SW480 (cell line): Measurements from ENCODE around the gene IRF7.

Source experiments
- DNase-seq: peaks from one replicate; pipeline ENCODE4 v3.0.0-alpha.2; 2016; ENCODE audit warnings: low spot score

IRF7 gene

GRCh38 chr11:620935-621814 lies 5.4 kb upstream of the IRF7 start:
- no peak for DNase-seq

- DNase-seq: no peak
These were observed 4.5 kb upstream of the IRF7 start for GRCh38 chr11:620201-620600.

GRCh38 chr11:619628-620050 lies 3.9 kb upstream of the IRF7 start:
- no peak for DNase-seq

- no peak for DNase-seq
These were observed 3.3 kb upstream of the IRF7 start for GRCh38 chr11:618856-619627.

GRCh38 chr11:617912-618682 lies 2.3 kb upstream of the IRF7 start:
- no peak for DNase-seq

GRCh38 chr11:617199-617911 lies 1.6 kb upstream of the IRF7 start:
- no peak for DNase-seq

GRCh38 chr11:616320-617198 lies 809 bp upstream of the IRF7 start:
- no peak for DNase-seq

GRCh38 chr11:614623-615503 lies 887 bp downstream of the IRF7 start:
- peak; percentile 27 for DNase-seq

DNA sequence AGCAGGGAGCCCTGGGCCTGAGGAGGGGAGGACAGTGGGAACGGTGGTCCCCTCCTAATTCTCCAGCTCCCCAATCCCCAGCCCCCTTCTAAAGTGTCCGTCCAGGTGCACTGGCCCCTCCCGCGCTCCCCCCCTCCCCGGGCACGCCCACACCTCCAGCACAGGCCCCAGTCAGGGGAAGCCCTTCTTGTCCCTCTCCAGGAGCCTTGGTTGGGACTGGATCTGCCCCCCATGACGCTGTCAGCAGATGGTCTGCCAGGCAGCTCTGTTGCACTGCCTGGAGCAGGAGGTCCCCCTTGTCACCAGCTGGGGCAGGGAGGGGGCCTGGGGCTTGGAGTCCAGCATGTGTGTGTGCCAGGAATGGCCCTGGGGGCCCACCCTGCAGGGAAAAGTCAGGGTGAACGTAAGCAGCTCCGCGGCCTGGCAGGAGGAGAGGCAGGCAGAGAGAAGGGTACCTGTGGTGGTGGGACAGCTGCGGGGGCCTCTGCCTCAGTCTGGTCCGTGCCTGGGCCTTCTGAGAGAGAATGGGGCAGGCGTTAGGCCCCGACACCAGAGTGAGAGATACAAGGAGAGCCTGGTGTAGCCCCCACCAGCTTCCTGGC lies 1.6 kb downstream of the IRF7 start:
- no peak for DNase-seq

GRCh38 chr11:613369-613968 lies 2.3 kb downstream of the IRF7 start:
- DNase-seq: peak; percentile 69

DNA sequence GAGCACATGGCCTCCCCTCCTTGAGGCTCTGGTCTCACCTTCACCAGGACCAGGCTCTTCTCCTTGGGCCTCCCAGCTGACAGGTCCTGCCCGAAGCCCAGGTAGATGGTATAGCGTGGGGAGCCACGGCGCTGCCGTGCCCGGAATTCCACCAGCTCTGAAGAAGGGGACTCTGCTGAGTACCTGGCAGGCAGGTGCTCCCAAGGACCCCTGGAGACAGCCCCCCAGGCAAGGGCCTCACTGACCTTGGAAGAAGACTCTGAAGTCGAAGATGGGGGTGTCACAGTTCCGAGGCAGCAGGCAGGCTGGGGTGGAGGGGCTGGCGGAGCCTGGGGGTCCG lies 2.8 kb downstream of the IRF7 start:
- no peak for DNase-seq

GRCh38 chr11:612201-612960 lies 3.4 kb downstream of the IRF7 start:
- peak; percentile 47 for DNase-seq

- DNase-seq: no peak
These were observed 4.5 kb downstream of the IRF7 start for GRCh38 chr11:611001-611996.

- no peak for DNase-seq
These were observed 5.5 kb downstream of the IRF7 start for GRCh38 chr11:610146-610801.

- no peak for DNase-seq
These were observed 6.4 kb downstream of the IRF7 start for GRCh38 chr11:609341-609811.

GRCh38 chr11:608791-609251 lies 6.9 kb downstream of the IRF7 start:
- DNase-seq: no peak
